Cardiac septum (tissue), 1 donor: Measurements from ENCODE around the gene RPLP2. TPM values are rescaled to one million over a fixed set of nuclear protein-coding genes. Genes with fewer than 3 reads are reported as not detected.

Experiments
- DNase-seq: peaks from one replicate; pipeline ENCODE4 v3.0.0-alpha.2; 2020; ENCODE audit warnings: low spot score
- intact Hi-C: fragments of 100-400 bp; cut with DNase I; formaldehyde crosslinking; loops from one replicate; pipeline ENCODE4 v1.14.0; 2022
- total RNA-seq: library from RNA; stranded (reverse); fragmentation: NEBNext Ultra II Directional; extraction: Animal tissue kit (Norgen Biotek cat#: 25700); gene quantifications from one replicate; pipeline ENCODE4 v1.2.1, GENCODE V29; 2021
- donor health status: DM: no; HTN: no; CAD: no.

RPLP2 gene
- total RNA-seq, 1 donor from 2014 or later: 781 TPM

DNA sequence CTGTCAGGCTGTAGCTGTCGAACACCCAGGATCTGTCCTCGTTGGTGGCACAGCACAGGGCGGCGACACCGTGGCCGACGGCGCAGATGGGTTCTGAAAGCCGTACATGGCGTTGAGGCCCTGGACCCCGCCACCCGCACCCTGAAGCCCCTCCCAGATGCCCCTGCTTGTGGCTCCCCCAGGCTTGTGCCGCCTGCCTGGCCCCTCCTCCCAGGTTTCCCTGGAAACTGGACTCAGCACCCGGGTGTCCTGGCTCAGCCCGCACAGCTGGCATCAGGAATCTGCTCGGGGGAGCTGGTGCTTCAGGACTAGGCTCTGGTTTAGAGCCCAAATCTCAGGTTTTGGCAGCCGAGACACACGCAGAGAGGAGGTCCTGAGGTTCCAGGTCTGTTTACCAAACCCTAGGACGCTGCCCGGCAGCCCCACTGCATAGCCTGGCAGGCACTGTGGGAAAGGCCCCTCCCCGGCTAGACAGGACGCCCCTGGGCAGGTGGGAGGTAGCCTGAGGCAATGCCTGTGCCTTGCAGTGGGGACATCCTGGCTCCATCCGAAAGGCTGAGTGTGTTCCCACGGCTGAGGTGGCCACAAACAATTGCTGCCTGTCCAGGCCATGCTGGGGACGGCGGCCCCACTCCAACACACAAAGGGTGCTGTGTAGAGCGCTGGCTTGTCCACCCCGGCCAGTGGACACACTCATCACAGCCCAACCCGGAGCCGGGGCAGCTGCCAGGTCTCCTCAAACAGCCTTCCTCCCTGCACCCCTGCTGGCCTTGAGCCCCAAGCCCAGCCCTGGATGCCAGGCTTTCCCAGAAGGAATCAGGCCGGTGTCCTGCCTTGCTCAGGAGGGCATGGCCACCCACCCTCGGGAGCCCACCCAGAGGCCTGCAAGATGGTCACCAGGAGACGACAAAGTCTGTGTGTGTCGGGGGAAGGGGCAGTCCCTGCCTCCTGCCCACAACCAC, 37.1 kb upstream of the RPLP2 start:
- intact Hi-C loops: no loop called here
- DNase-seq: no peak

DNA sequence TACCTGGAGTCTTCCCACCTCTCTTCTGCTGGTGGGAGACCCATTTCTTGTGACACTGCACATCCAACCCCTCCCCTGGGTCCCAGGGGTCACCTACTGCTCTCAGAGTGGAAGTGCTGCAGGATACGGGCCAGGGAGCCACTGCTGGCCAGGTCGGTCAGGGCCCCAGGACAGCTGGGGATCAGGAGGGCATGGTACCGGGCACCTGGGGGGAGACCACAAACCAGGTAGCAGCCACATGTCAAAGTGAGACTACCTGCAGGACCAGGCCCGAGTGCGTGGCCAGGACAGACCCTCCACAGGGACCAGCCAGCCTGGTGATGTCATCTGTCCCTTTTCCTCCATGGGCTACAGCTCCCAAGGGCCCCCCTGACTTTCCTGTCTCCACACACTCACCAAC, 36.3 kb upstream of the RPLP2 start:
- DNase-seq: no peak

DNA sequence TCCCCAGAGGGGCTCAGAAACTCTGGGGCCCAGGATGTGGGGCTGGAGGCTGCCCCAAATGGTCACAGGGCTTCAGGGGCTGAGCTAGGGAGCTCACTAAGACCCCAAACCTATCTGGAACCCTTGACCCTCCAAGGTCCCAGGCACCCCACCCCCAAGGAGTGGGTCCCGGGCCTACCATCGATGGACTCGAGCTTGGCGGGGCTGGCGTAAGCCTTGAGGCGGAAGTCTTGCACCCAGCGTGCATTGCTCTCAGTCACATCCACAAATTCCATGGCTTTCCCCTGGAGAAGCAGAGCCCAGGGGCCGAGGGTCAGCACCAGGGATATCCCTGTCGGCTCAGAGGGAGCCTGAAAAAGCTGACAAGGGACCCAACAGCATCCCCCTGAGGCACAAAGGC, 35.9 kb upstream of the RPLP2 start:
- intact Hi-C loops: no loop called here
- no peak for DNase-seq

More for the DNA sequence above, 36.3 kb upstream of the RPLP2 start:
- intact Hi-C loops: no loop called here

DNA sequence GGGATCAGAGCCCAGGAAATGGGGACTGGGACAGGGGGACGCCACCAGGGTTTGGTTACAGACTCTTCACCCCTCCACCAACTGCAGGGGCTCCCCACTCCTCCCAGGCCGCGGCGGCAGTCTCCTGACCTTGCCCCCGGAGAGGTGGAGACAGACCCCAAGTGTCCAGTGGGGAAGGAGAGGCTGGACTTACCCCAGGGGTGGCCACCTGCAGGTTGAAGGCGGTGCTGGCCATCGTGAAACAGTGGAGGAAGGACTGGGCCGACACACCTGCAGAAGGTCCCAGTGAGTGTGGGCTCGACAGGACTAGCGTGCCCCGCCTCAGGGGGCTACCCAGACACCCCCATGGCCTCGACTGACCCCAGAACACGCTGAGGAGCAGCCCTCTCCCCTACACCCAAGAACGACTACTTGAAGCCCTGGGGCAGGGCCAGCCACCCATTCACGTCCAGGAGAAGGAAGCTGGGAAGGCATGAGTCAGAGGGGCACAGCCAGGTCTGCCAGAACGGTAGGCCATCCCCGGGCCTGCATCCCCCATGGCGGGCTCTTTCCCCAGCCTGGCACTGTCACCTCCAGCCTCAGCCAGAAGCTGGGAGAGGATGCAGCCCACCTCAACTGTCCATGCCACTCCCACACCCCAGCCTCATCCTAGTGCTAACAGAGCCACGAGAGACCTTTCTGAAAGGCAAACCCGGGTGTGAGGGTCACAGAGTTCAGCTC, 34.7 kb upstream of the RPLP2 start:
- intact Hi-C loops: no loop called here
- no peak for DNase-seq

DNA sequence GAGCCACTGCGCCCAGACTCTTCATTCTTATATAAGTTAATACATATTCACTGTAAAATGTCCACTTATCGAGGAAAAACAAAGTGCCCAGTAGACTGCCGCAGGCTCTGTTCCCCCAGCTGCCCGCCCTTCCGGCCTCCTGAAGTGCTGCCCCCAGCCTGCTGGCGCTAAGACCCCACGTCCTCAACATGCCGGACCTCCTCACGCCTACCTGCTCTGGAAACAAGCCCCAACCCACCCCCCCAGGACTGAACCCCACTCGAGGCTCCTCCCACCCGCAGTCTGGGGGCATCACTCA, 33.6 kb upstream of the RPLP2 start:
- intact Hi-C loops: no loop called here
- no peak for DNase-seq

DNA sequence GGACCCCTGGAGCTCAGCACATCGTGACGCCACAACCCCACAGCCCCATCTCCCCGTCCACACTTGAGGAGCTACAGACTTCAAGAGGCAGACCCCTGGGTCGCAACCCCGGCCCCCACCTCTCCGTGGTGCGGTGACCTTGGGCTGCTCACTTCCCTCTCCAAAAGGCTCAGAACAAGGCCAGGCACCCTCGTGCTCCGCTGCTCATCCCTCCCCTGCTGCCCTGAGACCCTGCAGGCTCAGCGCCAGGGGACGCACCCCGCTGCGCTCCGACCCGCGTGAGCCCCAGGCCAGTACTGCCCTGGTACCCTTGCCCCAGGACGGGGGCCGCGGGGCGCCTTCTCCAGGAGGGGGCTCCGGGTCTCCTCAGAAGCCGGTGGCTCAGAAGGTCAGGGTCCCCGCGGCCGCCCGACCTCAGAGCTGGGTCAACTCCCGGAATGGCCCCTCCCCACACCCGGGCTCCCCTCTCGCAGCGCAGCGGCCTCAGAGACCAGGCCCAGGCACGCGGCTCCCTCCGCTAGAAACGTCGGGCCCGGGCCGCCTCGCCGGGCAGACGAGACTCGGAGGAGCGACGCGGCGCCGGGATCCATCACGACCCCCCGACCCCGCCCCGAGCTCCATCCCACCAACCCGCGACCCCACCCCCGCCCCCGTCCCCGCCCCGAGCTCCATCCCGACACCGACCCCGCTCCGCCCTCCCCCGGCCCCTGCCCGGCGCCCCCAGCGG, 33.0 kb upstream of the RPLP2 start:
- intact Hi-C loops: no loop called here
- no peak for DNase-seq

GRCh38 chr11:777288-778255, 32.2 kb upstream of the RPLP2 start, which contains the start of gene GATD1:
Gene GATD1 (minus strand): TSS chr11:777487. CDS start chr11:777462, 25 bp downstream.
- peak; percentile 97 for DNase-seq
- intact Hi-C loops: no loop called here

DNA sequence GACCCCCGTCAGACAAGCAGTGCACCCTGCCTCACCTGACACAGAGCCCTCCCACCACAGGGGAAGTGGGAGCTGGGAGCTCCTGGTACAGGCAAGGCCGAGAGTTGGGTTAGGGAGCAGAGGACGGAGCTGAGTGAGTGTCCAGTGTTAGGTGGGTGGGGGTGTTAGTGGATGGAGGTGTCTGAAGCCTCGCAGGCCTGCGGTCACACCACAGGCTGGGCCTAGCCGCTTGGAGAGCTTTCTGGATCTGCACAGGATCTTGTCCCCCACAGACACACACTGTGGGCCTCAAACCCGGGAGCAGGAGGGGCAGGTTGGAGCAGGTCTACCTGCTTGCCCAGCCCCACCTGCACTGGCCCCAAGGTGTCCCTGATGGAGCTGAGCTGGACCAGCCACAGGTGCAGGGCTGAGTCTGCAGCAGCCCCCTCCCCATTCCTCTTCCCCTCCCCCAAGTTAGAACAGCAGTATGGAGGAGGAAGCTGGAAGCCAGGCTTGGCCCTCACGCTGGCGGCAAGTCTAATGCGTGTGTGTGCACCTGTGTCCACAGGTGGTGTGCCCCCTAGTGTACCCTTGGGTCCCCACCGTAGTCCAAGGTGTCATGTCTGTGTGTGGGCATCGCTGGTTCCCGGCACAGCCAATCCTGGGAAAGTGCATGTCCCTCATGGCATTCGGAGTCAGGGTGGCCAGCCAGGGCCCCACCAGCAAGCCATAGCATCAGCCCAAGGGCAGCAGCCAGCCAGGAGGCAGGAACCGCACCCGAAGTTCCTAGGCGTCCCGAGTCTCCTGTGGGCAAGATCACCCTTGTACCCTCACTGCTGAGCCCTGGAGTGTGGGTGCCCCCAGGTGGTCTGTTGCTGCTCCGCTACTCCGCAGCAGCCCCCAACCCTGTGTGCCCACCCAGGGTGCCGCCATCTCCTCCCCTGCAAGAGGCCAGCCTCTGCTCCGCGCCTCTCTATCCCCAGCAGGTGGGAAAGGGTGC, 30.5 kb upstream of the RPLP2 start:
- no peak for DNase-seq
- intact Hi-C loops: no loop called here

DNA sequence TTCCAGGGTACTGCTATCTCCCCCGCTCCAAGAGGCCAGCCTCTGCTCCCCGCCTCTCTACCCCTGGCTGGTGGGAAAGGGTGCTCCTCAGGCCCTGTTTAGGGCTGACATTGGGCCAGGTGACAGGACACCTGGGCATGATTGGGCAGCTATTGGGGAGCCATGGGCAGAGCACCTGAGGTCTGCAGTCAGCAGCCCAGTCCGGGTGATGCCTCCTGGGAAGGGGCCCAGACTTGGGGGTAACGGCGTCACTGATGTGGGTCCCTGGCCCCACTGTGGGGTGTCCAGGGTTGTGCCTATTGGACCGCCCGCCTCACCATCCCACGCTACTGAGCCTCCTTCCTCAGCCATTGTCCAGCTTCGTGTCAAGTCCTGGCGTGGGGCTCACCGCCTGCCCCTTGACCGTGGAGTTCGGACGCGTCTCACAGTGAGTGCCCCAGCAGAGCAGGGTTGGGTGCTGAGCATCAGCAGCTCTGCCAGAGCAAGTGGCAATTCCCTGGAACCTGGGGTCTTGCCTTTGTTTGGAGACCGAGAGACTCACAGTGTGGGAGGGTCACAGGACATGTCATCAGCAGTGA, 29.7 kb upstream of the RPLP2 start:
- intact Hi-C loops: no loop called here
- no peak for DNase-seq

GRCh38 chr11:782264-783174, 27.2 kb upstream of the RPLP2 start:
- no peak for DNase-seq

DNA sequence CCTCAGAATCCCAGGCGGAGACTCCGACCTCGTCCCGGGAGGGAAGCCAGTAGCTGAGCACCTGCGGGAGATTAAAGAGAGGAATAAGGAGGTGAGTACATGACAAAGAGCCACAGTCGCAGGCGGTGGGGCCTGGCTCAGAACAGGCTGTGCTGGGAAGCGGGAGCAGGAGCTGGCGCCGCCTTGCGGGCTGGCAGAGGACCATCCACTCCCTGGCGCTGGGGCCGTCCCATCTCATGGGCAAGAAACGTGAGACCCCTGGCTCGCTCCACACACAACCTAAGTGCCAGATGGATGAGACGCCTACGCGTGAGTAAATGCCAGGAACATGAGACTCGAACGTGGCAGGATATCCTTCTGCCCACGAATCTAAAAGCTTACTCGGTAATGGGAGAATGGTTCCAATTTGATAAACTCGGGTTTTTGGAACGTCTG, 26.2 kb upstream of the RPLP2 start:
- DNase-seq: peak; percentile 87
- intact Hi-C loops: no loop called here

More at GRCh38 chr11:782264-783174, 27.2 kb upstream of the RPLP2 start:
- intact Hi-C loops: no loop called here

GRCh38 chr11:786235-787083, 23.3 kb upstream of the RPLP2 start:
- no peak for DNase-seq
- intact Hi-C loops: no loop called here

- no peak for DNase-seq
- intact Hi-C loops: no loop called here
These were observed 22.6 kb upstream of the RPLP2 start for GRCh38 chr11:787084-787675.

- intact Hi-C loops: no loop called here
These were observed 21.6 kb upstream of the RPLP2 start for GRCh38 chr11:788009-788640.

More at GRCh38 chr11:788009-788640, 21.6 kb upstream of the RPLP2 start:
- DNase-seq: no peak
